Neuron (in vitro differentiated cells): ENCODE measurements around the gene MAPT.
"Not testable (repeated sequence)": the region's sequence is repeated elsewhere in the genome, so short reads cannot be mapped to it uniquely, and the experiment has no call there.

Experiments
- H2AFZ ChIP-seq: one replicate; pipeline ENCODE4 v1.6.1; 2013; ENCODE audit warnings: low read depth, mild to moderate bottlenecking, inconsistent platforms, low read length, moderate library complexity
- H3K27me3 ChIP-seq: one replicate; pipeline ENCODE4 v1.6.1; 2013; ENCODE audit warnings: low read length; ENCODE audit not compliant: insufficient read depth
- H3K36me3 ChIP-seq: one replicate; pipeline ENCODE4 v1.6.1; 2013; ENCODE audit warnings: low read length; ENCODE audit not compliant: insufficient read depth
- H3K4me1 ChIP-seq: one replicate; pipeline ENCODE4 v1.6.1; 2013; ENCODE audit warnings: low read length; ENCODE audit not compliant: insufficient read depth
- H3K4me3 ChIP-seq: 2 replicates; pipeline ENCODE4 v1.5.1; 2013; ENCODE audit warnings: mild to moderate bottlenecking, low read length, moderate library complexity
- H3K9me3 ChIP-seq: one replicate; pipeline ENCODE4 v1.6.1; 2013; ENCODE audit warnings: low read length

The MAPT gene

GRCh38 chr17:46020023-46020761 lies 125.8 kb downstream of the MAPT start:
- Histone ChIP-seq H3K9me3 (no peaks in the 10 kb centered on the region), H3K4me1 (no peaks in the 10 kb centered on the region), H3K27me3 (no peaks in the 10 kb centered on the region), H2AFZ (no peak overlapping the region), H3K4me3 (no peak overlapping the region), H3K36me3 (peaks cover 2% of the 10 kb centered on the region)

- Histone ChIP-seq H3K27me3 (no peaks in the 10 kb centered on the region), H3K9me3 (no peaks in the 10 kb centered on the region), H2AFZ (no peak overlapping the region), H3K36me3 (peaks cover 8% of the 10 kb centered on the region), H3K4me3 (no peak overlapping the region), H3K4me1 (no peaks in the 10 kb centered on the region)
These were observed 126.6 kb downstream of the MAPT start for GRCh38 chr17:46020998-46021397.

- H3K36me3 ChIP-seq: peaks cover 24% of the 10 kb centered on the region
- not testable (repeated sequence) for H3K4me3 ChIP-seq
These were observed 129.0 kb downstream of the MAPT start for GRCh38 chr17:46023366-46023765.

GRCh38 chr17:46023783-46024388 lies 129.5 kb downstream of the MAPT start:
- Histone ChIP-seq H2AFZ (no peak overlapping the region), H3K27me3 (no peaks in the 10 kb centered on the region), H3K9me3 (no peaks in the 10 kb centered on the region), H3K4me3 (no peak overlapping the region), H3K4me1 (no peaks in the 10 kb centered on the region), H3K36me3 (peaks cover 27% of the 10 kb centered on the region)

More at GRCh38 chr17:46023366-46023765, 129.0 kb downstream of the MAPT start:
- not testable (repeated sequence) for H3K4me1 ChIP-seq, H3K27me3 ChIP-seq, H3K9me3 ChIP-seq, H2AFZ ChIP-seq

- no peaks in the 10 kb centered on the region for H3K27me3 ChIP-seq
- no peaks in the 10 kb centered on the region for H3K4me1 ChIP-seq
- peaks cover 27% of the 10 kb centered on the region for H3K36me3 ChIP-seq
- no peak overlapping the region for H3K4me3 ChIP-seq
- H3K9me3 ChIP-seq: no peaks in the 10 kb centered on the region
- H2AFZ ChIP-seq: no peak overlapping the region
These were observed 130.2 kb downstream of the MAPT start for GRCh38 chr17:46024590-46024989.

- no peaks in the 10 kb centered on the region for H3K9me3 ChIP-seq
- no peaks in the 10 kb centered on the region for H3K4me1 ChIP-seq
- H3K36me3 ChIP-seq: peaks cover 30% of the 10 kb centered on the region
- H3K27me3 ChIP-seq: no peaks in the 10 kb centered on the region
- H3K4me3 ChIP-seq: no peak overlapping the region
- H2AFZ ChIP-seq: no peak overlapping the region
These were observed 130.7 kb downstream of the MAPT start for GRCh38 chr17:46025060-46025459.

GRCh38 chr17:46025510-46026165 lies 131.3 kb downstream of the MAPT start:
- no peaks in the 10 kb centered on the region for H3K27me3 ChIP-seq
- H3K36me3 ChIP-seq: peaks cover 36% of the 10 kb centered on the region
- H3K9me3 ChIP-seq: no peaks in the 10 kb centered on the region
- no peak overlapping the region for H3K4me3 ChIP-seq
- H2AFZ ChIP-seq: no peak overlapping the region
- no peaks in the 10 kb centered on the region for H3K4me1 ChIP-seq

GRCh38 chr17:46026166-46027047 lies 132.1 kb downstream of the MAPT start:
- Histone ChIP-seq H3K4me1 (no peaks in the 10 kb centered on the region), H3K4me3 (no peak overlapping the region), H3K36me3 (peaks cover 44% of the 10 kb centered on the region), H3K27me3 (no peaks in the 10 kb centered on the region), H3K9me3 (no peaks in the 10 kb centered on the region), H2AFZ (no peak overlapping the region)

GRCh38 chr17:46027048-46027975 lies 133.0 kb downstream of the MAPT start:
- Histone ChIP-seq H3K4me3 (no peak overlapping the region), H3K4me1 (no peaks in the 10 kb centered on the region), H3K36me3 (peaks cover 53% of the 10 kb centered on the region), H2AFZ (no peak overlapping the region), H3K27me3 (no peaks in the 10 kb centered on the region), H3K9me3 (no peaks in the 10 kb centered on the region)

- H3K4me1 ChIP-seq: no peaks in the 10 kb centered on the region
- H3K27me3 ChIP-seq: no peaks in the 10 kb centered on the region
- no peaks in the 10 kb centered on the region for H3K9me3 ChIP-seq
- no peak overlapping the region for H2AFZ ChIP-seq
- H3K36me3 ChIP-seq: peaks cover 59% of the 10 kb centered on the region
- no peak overlapping the region for H3K4me3 ChIP-seq
These were observed 133.6 kb downstream of the MAPT start for GRCh38 chr17:46027976-46028325.

GRCh38 chr17:46028374-46028773 lies 134.0 kb downstream of the MAPT start:
- no peaks in the 10 kb centered on the region for H3K9me3 ChIP-seq
- no peaks in the 10 kb centered on the region for H3K4me1 ChIP-seq
- H2AFZ ChIP-seq: no peak overlapping the region
- H3K4me3 ChIP-seq: no peak overlapping the region
- H3K36me3 ChIP-seq: peaks cover 63% of the 10 kb centered on the region
- no peaks in the 10 kb centered on the region for H3K27me3 ChIP-seq

GRCh38 chr17:46028981-46029565 lies 134.7 kb downstream of the MAPT start:
- Histone ChIP-seq H3K4me1 (no peaks in the 10 kb centered on the region), H2AFZ (no peak overlapping the region), H3K9me3 (no peaks in the 10 kb centered on the region), H3K4me3 (no peak overlapping the region), H3K27me3 (no peaks in the 10 kb centered on the region), H3K36me3 (peaks cover 70% of the 10 kb centered on the region)
